Measurements from ENCODE around the gene GNB1L. TPM values are rescaled to one million over a fixed set of nuclear protein-coding genes. Genes with fewer than 3 reads are reported as not detected.

The GNB1L gene
- total RNA-seq, 1 experiment from 2014 or later: 27.0 TPM

GRCh38 chr22:19823902-19824211 is 30.8 kb downstream of the GNB1L start:
- intact Hi-C loops (cut with micrococcal nuclease): no loop called here
- Histone ChIP-seq H2AFZ (ENCODE audit: low read length) (no peak overlapping the region), H3K27me3 (ENCODE audit: low read length) (no peaks in the 10 kb centered on the region), H3K36me3 (ENCODE audit: low read depth, low read length) (no peaks in the 10 kb centered on the region), H3K27ac (ENCODE audit: low read length) (no peak overlapping the region), H3K4me2 (ENCODE audit: low read length) (no peak overlapping the region), H4K20me1 (ENCODE audit: low read length) (no peaks in the 10 kb centered on the region), H3K9me2 (replicated peaks; ENCODE audit: low read length) (no peaks in the 10 kb centered on the region), H3K79me2 (ENCODE audit: low read length) (no peaks in the 10 kb centered on the region), H3K9me3 (ENCODE audit: low read length) (no peaks in the 10 kb centered on the region), H3K4me3 (ENCODE audit: low read length) (no peak overlapping the region), H3K4me1 (ENCODE audit: insufficient read depth, low read length) (no peaks in the 10 kb centered on the region), H3K9ac (ENCODE audit: low read length) (no peak overlapping the region), H3F3A (ENCODE audit: low read length, unreplicated experiment) (no peaks in the 10 kb centered on the region)
- DNase-seq: no peak
- ChIA-PET CTCF (no interaction called here), POLR2A (ENCODE audit: unreplicated experiment) (no interaction called here)
- BruUV-seq (replicated peaks): no TSS peak
- ATAC-seq: no peak
- TF ChIP-seq CTCF (conservative IDR thresholded peaks at IDR 0.05; ENCODE audit: low read depth, low read length) (no peak), EZH2phosphoT487 (IDR thresholded peaks at IDR 0.05; ENCODE audit: borderline replicate concordance, low read length) (no peak), EZH2 (IDR thresholded peaks at IDR 0.05; ENCODE audit: low read length, unreplicated experiment) (no peak)

- intact Hi-C loops (cut with micrococcal nuclease): no loop called here
- DNase-seq (no peak), ATAC-seq (no peak)
- BruUV-seq (replicated peaks): no TSS peak
- H3K9me2 ChIP-seq (replicated peaks; ENCODE audit: low read length): no peaks in the 10 kb centered on the region
- CTCF ChIA-PET: no interaction called here
- no peaks in the 10 kb centered on the region for H3K79me2 ChIP-seq (ENCODE audit: low read length)
- POLR2A ChIA-PET (ENCODE audit: unreplicated experiment): no interaction called here
- H3K4me1 ChIP-seq (ENCODE audit: insufficient read depth, low read length): no peaks in the 10 kb centered on the region
- no peak overlapping the region for H3K9ac ChIP-seq (ENCODE audit: low read length)
- no peaks in the 10 kb centered on the region for H4K20me1 ChIP-seq (ENCODE audit: low read length)
- no peaks in the 10 kb centered on the region for H3F3A ChIP-seq (ENCODE audit: low read length, unreplicated experiment)
- H3K27me3 ChIP-seq (ENCODE audit: low read length): no peaks in the 10 kb centered on the region
- no peaks in the 10 kb centered on the region for H3K9me3 ChIP-seq (ENCODE audit: low read length)
- H2AFZ ChIP-seq (ENCODE audit: low read length): no peak overlapping the region
- no peaks in the 10 kb centered on the region for H3K36me3 ChIP-seq (ENCODE audit: low read depth, low read length)
- no peak overlapping the region for H3K27ac ChIP-seq (ENCODE audit: low read length)
- H3K4me3 ChIP-seq (ENCODE audit: low read length): no peak overlapping the region
- TF ChIP-seq EZH2phosphoT487 (IDR thresholded peaks at IDR 0.05; ENCODE audit: borderline replicate concordance, low read length) (no peak), CTCF (conservative IDR thresholded peaks at IDR 0.05; ENCODE audit: low read depth, low read length) (no peak), EZH2 (IDR thresholded peaks at IDR 0.05; ENCODE audit: low read length, unreplicated experiment) (no peak)
- no peak overlapping the region for H3K4me2 ChIP-seq (ENCODE audit: low read length)
These were observed 31.3 kb downstream of the GNB1L start for GRCh38 chr22:19823191-19823901.

GRCh38 chr22:19822301-19823117 is 32.2 kb downstream of the GNB1L start:
- ATAC-seq (no peak), DNase-seq (no peak)
- Histone ChIP-seq H2AFZ (ENCODE audit: low read length) (no peak overlapping the region), H3K4me1 (ENCODE audit: insufficient read depth, low read length) (no peaks in the 10 kb centered on the region), H3K9me3 (ENCODE audit: low read length) (no peaks in the 10 kb centered on the region), H3K4me2 (ENCODE audit: low read length) (no peak overlapping the region), H3K9ac (ENCODE audit: low read length) (no peak overlapping the region), H3K9me2 (replicated peaks; ENCODE audit: low read length) (no peaks in the 10 kb centered on the region), H3K36me3 (ENCODE audit: low read depth, low read length) (no peaks in the 10 kb centered on the region), H3F3A (ENCODE audit: low read length, unreplicated experiment) (no peaks in the 10 kb centered on the region), H3K27me3 (ENCODE audit: low read length) (no peaks in the 10 kb centered on the region), H3K27ac (ENCODE audit: low read length) (no peak overlapping the region), H3K79me2 (ENCODE audit: low read length) (no peaks in the 10 kb centered on the region), H4K20me1 (ENCODE audit: low read length) (no peaks in the 10 kb centered on the region), H3K4me3 (ENCODE audit: low read length) (no peak overlapping the region)
- ChIA-PET POLR2A (ENCODE audit: unreplicated experiment) (no interaction called here), CTCF (no interaction called here)
- intact Hi-C loops (cut with micrococcal nuclease): no loop called here
- BruUV-seq (replicated peaks): no TSS peak
- no peak for TF ChIP-seq EZH2 (IDR thresholded peaks at IDR 0.05; ENCODE audit: low read length, unreplicated experiment)
- no peak for TF ChIP-seq EZH2phosphoT487 (IDR thresholded peaks at IDR 0.05; ENCODE audit: borderline replicate concordance, low read length)
- TF ChIP-seq CTCF (conservative IDR thresholded peaks at IDR 0.05; ENCODE audit: low read depth, low read length): no peak
